Measurements from ENCODE around the gene KRT38. TPM values are rescaled to one million over a fixed set of nuclear protein-coding genes. Genes with fewer than 3 reads are reported as not detected.
"Not testable (repeated sequence)": the region's sequence is repeated elsewhere in the genome, so short reads cannot be mapped to it uniquely, and the experiment has no call there.

KRT38 gene
- total RNA-seq, 2 experiments from 2014 or later: not detected

- CTCF ChIA-PET: no interaction called here
- POLR2A ChIA-PET: no interaction called here
Measured at GRCh38 chr17:41428591-41429291, 12.0 kb downstream of the KRT38 start.

- POLR2A ChIA-PET: no interaction called here
- CTCF ChIA-PET: no interaction called here
Measured at GRCh38 chr17:41424111-41424635, 16.6 kb downstream of the KRT38 start, which contains the start of gene KRT37. Gene KRT37, minus strand, starts transcription at chr17:41424585. Its CDS starts 62 bp downstream, at chr17:41424523.

GRCh38 chr17:41422586-41422985 lies 18.2 kb downstream of the KRT38 start:
- CTCF ChIA-PET: not testable (repeated sequence)

GRCh38 chr17:41421617-41422016 lies 19.2 kb downstream of the KRT38 start:
- ChIA-PET CTCF (no interaction called here), POLR2A (no interaction called here)

More at GRCh38 chr17:41422586-41422985, 18.2 kb downstream of the KRT38 start:
- POLR2A ChIA-PET: not testable (repeated sequence)

- POLR2A ChIA-PET: no interaction called here
- CTCF ChIA-PET: no interaction called here
Measured at GRCh38 chr17:41421116-41421515, 19.7 kb downstream of the KRT38 start.

GRCh38 chr17:41420134-41420533 lies 20.6 kb downstream of the KRT38 start:
- CTCF ChIA-PET: no interaction called here
- POLR2A ChIA-PET: no interaction called here

- ChIA-PET POLR2A (no interaction called here), CTCF (no interaction called here)
Measured at GRCh38 chr17:41419716-41420115, 21.1 kb downstream of the KRT38 start.

GRCh38 chr17:41418116-41418860 lies 22.5 kb downstream of the KRT38 start:
- ChIA-PET CTCF (interaction anchor here (0.8 to 1.7 kb wide), 3 partner anchors 9 to 244 kb away, joined by 3 to 5 read pairs (median 3); no protein-coding TSS in a partner anchor), POLR2A (no interaction called here)

GRCh38 chr17:41417576-41418015 lies 23.2 kb downstream of the KRT38 start:
- ChIA-PET POLR2A (no interaction called here), CTCF (interaction anchor here (0.8 to 1.7 kb wide), 3 partner anchors 9 to 245 kb away, joined by 3 to 5 read pairs (median 3); no protein-coding TSS in a partner anchor)

GRCh38 chr17:41417127-41417526 lies 23.7 kb downstream of the KRT38 start:
- CTCF ChIA-PET: interaction anchor here (0.8 to 1.2 kb wide), 2 partner anchors 8 to 11 kb away, joined by 3 read pairs; no protein-coding TSS in a partner anchor
- POLR2A ChIA-PET: no interaction called here

- CTCF ChIA-PET: no interaction called here
- POLR2A ChIA-PET: no interaction called here
Measured at GRCh38 chr17:41416479-41416878, 24.3 kb downstream of the KRT38 start.

- POLR2A ChIA-PET: no interaction called here
- CTCF ChIA-PET: no interaction called here
Measured at GRCh38 chr17:41415833-41416335, 24.9 kb downstream of the KRT38 start.

GRCh38 chr17:41415411-41415810 lies 25.4 kb downstream of the KRT38 start:
- ChIA-PET CTCF (no interaction called here), POLR2A (no interaction called here)

- ChIA-PET POLR2A (no interaction called here), CTCF (no interaction called here)
Measured at GRCh38 chr17:41413982-41414381, 26.8 kb downstream of the KRT38 start.

GRCh38 chr17:41413353-41413957 lies 27.3 kb downstream of the KRT38 start:
- ChIA-PET POLR2A (no interaction called here), CTCF (no interaction called here)

- POLR2A ChIA-PET: no interaction called here
- CTCF ChIA-PET: no interaction called here
Measured at GRCh38 chr17:41411072-41411840, 29.5 kb downstream of the KRT38 start.

GRCh38 chr17:41407226-41407625 lies 33.6 kb downstream of the KRT38 start:
- POLR2A ChIA-PET: no interaction called here
- CTCF ChIA-PET: no interaction called here

GRCh38 chr17:41406205-41406604 lies 34.6 kb downstream of the KRT38 start:
- ChIA-PET POLR2A (no interaction called here), CTCF (interaction anchor here (1.2 kb wide), 1 partner anchor 11 kb away, joined by 3 read pairs; no protein-coding TSS in a partner anchor)

- ChIA-PET CTCF (interaction anchor here (0.8 to 1.2 kb wide), 2 partner anchors 95 to 259 kb away, joined by 3 read pairs; partner anchors contain the start of gene KRTAP16-1), POLR2A (no interaction called here)
Measured at GRCh38 chr17:41404024-41404671, 36.6 kb downstream of the KRT38 start.
